GM12873 (cell line): Measurements from ENCODE around the gene AGAP1.

Source experiments
- TF ChIP-seq, protein P1 (sequence below): IDR thresholded peaks from 2 replicates; pipeline ENCODE4 v1.5.1; 2012; ENCODE audit warnings: low read depth, mild to moderate bottlenecking, moderate library complexity, low read length, control low read depth; ENCODE audit not compliant: insufficient read depth; ENCODE audit errors: missing control alignments

Gene AGAP1

DNA sequence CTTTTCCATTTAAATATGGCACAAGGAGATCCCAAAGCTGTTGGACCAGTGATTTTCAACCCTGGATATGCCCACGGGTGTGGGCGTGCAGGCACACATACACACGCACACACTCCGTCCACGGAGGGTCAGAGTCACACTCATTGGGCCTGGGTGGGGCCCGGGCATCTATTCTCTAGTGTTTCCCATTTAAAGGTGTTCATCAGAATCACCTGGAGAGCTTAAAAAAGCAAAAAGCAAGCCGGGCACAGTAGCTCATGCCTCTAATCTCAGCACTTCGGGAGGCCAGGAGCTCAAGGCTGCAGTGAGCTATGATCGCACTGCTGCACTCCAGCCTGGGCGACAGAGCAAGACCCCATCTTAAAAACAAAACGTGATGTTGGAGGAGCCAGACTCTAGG is 345.4 kb downstream of the AGAP1 start:
- TF ChIP-seq, protein P1, sequence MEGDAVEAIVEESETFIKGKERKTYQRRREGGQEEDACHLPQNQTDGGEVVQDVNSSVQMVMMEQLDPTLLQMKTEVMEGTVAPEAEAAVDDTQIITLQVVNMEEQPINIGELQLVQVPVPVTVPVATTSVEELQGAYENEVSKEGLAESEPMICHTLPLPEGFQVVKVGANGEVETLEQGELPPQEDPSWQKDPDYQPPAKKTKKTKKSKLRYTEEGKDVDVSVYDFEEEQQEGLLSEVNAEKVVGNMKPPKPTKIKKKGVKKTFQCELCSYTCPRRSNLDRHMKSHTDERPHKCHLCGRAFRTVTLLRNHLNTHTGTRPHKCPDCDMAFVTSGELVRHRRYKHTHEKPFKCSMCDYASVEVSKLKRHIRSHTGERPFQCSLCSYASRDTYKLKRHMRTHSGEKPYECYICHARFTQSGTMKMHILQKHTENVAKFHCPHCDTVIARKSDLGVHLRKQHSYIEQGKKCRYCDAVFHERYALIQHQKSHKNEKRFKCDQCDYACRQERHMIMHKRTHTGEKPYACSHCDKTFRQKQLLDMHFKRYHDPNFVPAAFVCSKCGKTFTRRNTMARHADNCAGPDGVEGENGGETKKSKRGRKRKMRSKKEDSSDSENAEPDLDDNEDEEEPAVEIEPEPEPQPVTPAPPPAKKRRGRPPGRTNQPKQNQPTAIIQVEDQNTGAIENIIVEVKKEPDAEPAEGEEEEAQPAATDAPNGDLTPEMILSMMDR: no peak

DNA sequence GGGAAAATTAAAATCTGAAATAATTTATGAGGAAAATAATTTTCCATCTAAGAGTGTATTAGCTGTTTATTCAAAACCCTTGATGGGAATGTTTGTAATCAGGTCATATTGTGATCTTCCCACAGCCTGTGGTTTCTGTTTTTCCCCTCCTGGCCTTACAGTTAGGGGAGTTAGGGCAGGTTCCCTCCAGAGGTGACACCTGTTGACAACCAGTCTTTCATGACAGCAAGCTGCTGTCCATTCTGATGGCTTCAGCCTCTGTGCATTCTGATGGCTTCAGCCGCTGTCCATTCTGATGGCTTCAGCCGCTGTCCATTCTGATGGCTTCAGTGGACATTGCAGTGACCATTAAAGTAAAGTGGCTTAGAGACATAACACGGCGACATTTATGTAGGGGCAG is 346.1 kb downstream of the AGAP1 start:
- TF ChIP-seq, protein P1: no peak

- TF ChIP-seq, protein P1: no peak
These were observed 348.0 kb downstream of the AGAP1 start for GRCh38 chr2:235841863-235842262.

GRCh38 chr2:235842941-235843340 is 349.1 kb downstream of the AGAP1 start:
- TF ChIP-seq, protein P1: no peak

GRCh38 chr2:235843591-235844395 is 349.9 kb downstream of the AGAP1 start:
- TF ChIP-seq, protein P1: no peak

DNA sequence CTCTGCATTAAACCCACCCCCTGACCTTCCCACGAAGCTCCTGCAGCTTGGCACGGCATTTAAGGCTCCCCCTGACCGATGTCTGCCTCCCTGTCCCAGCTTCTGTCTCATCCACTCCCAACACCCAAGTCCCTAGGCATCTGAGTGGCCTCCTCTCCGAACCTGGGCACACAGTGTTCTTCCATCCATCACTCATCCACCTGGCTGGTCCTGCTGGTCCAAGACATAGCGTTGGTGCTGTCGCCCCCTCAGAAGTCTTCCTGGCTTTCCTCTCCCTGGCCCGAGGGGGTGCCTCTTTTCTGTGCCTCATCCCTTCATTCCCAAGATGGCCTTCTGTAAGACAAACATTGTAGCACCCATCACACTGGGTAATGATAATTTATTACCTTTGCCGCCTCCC is 350.7 kb downstream of the AGAP1 start:
- TF ChIP-seq, protein P1: no peak

DNA sequence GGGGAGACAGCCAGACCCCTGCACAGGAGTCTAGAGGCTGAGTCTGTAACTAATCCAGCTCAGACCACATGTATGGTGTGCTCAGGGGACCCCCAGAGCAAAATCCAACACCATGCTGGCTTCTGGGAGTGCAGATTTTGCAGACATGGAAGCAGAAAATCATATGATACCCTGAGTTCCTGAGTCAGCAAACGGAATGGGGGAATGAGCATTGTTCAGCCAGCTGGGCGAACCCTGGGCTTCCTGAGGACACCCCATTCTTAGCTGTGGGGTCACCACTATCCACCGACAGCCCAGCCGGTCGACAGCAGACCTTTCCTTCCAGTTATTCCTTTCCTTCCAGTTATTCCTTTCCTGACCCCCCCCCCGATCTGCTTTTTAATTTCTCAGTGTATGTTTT is 351.4 kb downstream of the AGAP1 start:
- TF ChIP-seq, protein P1: no peak
